NK-92 treated with Interleukin-12 subunit alpha and Interleukin-12 subunit beta, amount 100 ng/mL, for 24 hours (cell line): ENCODE results near the gene ADARB2.

Source experiments
- DNase-seq: peaks from one replicate; lab custom pipeline; 2025; lab: John Stamatoyannopoulos, UW

The ADARB2 gene

DNA sequence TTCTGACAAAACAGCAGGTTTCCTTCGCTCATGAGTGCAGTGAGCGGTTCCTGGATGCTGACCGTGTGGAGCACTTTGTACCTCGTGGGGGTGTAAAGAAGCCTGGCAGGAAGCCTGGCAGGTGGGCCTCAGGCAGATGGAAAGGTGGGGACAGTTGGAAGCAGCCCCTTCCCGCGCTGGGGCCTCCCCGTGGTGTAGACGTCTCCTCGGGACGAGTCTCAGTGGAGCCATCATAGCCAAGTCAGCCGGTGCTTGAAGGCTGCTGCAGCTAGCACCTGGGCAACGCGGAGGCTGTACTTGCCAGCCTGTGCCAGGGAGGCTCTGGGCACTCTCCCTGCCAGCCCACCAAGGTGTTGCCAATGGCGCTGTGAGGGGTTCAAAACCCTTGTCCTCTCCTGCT lies 526.7 kb downstream of the ADARB2 start:
- no peak for DNase-seq

DNA sequence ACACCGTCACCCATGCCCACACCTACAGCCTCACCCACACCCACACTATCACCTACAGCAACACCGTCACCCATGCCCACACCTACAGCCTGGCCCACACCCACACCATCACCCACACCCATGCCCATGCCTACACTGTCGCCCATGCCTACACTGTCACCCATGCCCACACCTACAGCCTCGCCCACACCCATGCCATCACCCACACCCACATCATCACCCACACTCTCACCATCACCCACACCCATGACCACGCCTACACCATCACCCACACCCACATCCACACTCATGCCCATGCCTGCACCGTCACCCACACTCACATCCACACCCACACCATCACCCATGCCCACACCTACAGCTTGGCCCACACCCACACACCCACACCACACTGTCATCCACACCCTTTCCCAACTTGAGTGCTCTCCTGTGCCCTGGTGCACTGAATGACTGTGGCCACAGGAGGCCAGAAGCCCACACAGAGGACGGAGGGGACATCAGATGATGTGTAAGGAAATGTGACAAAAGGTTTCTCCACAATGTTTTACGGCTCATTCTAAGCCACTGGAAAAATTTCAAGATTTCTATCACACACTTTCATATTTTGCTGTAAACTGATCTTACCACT lies 527.9 kb downstream of the ADARB2 start:
- no peak for DNase-seq

DNA sequence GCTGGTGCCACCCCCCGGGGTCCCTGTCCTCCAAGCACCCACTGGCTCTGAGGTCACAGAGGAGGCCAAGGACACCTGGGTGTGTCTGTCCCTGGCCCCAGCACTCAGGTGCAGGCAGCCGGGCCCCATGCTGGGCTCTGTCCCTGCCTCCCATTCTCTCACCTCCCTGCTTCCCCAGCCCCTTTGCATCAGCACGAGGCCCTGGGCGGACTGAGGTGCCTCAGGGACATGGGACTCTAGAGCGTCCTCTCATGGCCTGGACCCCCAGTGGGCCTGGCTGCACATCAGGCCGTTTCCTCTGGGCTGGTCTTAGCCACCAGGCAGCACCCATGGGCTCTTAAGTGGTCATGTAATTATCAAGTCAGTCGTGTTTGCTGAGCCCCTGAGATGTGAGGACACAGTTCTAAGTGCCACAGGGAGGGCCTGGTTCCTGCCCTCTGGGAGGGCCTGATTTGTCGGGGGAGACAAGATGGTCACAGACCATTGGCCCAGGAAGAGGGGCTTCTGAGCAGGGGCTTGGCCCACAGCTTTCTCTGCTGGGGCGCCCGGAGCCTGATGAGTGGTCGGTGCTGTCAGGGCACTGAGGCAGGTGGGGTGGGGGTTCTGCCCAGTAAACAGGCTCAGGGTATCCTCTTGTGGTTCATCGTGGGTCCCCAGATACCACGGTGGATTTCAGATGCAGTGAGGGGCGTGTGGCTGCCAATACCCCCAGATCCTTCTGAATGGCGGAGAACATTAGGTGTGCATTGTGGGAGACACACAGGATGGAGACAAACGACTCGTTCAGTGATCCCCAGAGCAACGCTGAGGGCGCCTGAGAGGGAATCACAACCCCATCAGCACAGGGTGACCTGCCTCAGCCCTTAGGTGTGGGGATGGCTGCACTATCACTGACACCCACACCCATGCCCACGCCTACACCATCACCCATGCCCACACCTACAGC lies 528.7 kb downstream of the ADARB2 start:
- no peak for DNase-seq

DNA sequence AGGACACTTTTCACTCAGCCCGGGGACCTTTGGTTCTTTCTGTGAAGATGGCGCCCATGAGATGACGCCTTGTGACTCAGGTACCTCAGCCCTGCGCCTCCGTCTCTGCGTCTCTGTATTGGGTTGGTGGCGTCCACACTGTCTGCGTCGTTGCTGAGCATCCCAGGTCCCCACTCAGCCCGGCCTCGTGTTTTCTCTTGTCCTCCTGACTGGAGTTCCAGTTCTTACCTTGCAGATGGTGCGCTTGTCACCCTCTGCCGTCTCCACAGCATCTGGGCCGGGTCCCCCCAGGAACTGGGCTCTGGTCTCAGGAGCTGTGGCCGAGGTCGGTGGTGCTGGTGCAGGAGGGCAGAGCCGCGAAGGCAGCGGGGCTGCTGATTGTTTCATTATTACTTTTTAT lies 530.7 kb downstream of the ADARB2 start:
- no peak for DNase-seq

DNA sequence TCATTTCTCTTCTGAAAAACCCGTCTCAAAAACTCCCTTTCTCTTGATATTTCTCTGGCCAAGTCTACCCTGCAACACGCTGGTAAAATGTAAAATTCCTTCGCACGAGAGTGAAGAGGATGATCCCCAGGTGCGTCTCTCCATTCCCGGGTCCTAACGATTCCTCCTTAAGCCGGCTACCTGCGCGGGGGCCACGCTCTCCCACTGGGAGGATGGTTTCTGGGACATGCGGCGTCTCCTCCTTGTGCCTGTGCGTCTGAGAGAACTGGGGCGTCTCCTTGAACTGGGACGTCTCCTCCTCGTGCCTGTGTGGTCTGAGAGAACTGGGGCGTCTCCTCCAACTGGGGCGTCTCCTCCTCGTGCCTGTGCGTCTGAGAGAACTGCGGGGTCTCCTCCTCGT lies 531.2 kb downstream of the ADARB2 start:
- DNase-seq = no peak

DNA sequence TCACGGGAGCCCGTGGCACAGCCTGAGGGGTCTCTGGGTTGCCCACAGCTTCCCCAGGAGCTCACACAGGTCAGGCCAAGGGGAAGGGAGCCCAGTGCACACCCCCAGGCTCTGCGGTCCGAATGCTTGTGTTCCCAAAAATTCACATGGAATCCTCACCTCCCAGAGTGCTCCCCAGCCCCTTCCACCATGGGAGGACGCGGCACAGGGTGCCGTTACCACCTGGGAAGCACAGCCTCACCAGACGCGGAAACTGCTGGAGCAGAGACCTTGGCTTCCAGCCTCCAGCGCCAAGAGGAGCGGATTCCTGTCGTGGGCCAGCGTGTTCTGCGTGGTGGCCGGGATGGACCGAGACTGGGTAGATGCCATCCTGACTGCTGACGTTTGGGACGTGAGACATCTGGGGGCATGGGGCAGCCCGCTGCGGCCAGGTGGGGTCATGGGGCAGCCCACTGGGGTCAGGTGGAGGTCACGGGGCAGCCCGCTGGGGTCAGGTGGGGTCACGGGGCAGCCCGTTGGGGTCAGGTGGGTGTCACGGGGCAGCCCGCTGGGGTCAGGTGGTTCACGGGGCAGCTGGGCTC lies 531.8 kb downstream of the ADARB2 start:
- no peak for DNase-seq

DNA sequence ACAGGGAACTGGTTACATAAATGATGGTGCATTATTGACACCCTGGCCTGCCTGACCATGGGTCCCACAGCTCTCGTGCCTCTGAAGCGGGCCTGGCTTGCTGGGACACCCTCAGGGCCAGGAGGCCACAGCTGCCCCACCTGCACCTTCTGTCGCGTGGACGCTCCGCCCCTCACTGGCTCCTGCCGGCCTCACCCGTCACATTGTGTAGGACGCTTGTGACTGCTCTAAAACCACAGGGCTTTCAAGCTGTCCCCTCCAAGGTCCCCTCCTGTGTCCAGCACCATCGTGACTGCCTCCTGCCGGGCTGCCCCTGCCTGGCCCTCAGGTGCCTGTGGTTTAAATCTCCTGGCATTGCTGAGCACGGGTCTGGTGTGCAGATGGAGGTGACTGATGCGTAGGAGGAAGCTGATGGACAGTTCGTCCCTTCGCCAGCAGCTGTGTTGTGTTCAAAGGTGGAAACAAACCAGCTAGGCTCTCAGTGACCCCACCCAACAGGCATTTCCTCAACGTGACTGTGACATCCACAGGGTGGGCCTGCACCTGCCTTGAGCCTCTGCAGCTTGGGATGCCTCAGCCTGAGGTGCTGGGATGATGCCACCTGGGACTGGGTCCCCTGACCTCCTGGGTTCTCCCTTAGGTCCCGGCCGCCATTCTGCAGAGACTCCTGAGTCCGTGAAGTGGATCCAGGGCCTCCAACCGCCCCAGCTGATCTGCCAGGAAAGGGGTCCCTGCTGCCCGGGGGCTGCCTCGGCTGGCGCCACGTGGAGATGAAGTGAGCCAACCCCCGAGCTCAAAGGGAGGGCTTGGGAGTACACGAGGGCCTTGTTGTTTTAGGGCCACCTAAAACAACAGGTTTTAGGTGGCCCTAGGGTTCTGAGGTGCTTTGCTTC lies 532.6 kb downstream of the ADARB2 start:
- no peak for DNase-seq

DNA sequence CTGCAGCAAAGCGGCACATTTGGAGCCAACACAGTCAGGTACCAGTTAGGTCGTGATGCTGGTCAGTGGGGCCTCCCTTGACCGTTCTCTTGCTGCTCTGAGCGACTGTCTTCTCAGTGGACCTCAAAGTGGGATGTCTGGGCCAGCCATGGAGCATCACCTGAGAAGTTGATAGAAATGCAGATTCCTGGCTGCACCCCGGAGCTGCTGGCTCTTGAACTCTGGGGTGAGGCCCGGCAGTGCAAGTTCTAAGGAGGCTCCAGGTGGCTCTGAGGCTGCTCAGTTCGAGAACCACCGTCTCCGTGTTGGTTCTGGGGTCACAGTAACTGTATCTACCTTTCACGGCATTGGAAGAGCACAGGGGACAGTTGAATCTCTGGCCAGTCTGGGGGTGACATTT lies 533.6 kb downstream of the ADARB2 start:
- DNase-seq = no peak

DNA sequence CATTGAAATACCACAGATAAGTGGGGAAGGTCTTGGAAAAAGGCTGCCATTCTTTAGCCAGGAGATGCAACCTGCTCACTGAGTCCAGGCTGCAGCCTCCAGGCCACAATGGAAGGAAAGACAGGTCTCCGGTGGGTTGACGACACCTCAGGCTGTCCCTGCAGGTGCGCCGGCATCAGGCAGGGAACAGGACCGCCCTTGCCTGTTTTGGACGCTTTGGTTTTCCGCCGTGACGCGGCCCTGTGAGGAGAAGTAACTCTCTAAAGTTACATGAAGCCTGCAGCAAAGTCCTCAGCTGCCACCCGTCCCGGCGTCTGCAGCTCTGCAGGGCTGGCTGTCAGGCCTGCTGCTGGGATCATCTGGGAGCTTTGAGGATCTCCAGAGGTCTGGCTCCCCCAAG lies 534.1 kb downstream of the ADARB2 start:
- no peak for DNase-seq

DNA sequence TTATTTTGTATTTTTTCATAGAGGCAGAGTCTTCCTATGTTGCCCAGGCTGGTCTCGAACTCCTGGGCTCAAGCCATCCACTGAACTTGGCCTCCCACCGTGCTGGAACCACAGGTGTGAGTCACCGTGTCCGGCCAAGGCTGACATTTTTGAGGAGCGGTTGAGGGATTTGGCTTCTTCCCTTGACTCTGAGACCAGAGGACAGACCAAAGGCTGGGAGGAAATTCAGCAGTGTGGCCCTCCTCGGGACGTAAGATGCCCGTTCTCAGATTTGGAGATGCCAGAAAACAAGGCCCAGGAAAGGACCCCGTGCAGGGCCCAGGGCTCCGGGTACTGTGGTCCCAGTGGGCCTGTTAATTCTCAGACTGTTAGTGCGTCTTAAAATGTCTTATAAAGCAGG lies 535.0 kb downstream of the ADARB2 start:
- no peak for DNase-seq

DNA sequence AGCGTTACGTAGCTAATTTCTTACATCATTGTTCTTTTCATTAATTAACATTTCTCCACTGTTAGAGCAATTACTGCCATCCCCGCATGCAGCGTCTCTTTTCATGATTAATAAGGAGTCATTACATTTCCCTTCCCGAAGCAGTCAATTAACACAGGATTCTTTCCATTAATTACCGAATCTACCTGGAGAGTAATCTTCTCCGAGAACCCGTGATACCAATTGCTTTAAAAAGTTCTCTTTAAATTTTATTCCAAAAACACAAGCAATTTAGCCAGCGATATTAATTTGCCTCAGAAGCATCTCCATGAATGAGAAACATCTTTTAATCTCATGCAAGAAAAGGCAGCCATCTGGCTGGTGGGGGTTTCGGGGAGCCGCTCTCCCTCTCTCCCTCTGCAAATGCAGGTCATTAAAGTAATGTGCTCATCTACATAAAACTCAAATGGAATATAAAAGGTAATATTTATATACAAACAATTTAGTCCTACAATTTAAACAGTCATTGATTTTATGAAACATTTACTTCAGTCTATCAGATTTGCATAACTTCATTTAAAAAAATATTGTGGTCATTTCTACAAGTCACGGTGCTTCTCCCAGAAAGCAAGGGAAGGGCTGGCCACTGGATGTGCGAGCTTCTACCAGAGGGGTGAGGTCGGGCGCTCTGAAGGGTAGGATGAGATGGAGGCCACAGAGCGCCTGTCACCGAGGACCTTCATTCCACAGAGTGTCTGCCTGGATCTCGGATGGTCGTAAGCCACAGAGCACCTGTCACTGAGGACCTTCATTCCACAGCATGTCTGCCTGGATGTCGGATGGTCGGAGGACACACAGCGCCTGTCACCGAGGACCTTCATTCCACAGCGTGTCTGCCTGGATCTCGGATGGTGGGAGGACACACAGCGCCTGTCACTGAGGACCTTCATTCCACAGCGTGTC lies 536.2 kb downstream of the ADARB2 start:
- no peak for DNase-seq

DNA sequence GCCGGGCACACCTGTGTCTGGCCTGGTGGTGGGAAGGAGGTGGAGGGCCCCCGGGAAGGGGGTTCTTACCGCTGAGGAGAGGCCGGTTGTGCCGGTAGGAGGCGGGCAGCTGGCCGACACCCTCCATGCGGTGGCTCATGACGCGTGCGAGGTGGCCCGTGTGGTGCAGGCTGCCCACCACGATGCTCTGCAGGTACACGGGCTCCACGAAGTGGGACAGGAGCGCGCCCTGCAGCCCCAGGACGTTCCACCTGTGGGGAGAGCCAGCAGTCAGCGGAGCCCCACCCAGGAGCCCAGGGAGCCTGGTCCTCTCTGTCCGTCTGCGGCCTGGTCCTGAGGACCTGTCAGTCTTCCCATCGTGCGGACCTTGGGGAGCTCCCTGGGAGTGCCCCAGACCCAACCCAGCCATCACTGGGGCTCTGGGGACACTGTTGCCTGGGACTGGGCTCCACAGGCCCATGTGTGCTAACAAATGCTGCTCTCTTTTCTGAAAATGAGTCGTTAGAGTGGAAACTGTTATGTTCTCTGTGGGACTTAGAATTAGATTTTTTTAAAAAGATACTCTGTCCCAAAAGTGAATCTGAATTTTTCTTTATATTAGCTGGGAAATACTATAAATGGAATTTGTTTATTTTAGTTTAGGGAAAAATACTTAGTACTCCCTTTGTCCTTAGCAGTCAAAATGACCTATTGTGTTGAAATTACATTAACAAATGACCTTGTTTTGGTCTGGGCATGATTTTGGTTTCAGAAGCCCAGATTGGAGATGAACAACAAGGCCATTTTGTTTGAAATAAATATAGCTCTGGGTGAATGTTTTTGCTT lies 537.2 kb downstream of the ADARB2 start:
- no peak for DNase-seq

DNA sequence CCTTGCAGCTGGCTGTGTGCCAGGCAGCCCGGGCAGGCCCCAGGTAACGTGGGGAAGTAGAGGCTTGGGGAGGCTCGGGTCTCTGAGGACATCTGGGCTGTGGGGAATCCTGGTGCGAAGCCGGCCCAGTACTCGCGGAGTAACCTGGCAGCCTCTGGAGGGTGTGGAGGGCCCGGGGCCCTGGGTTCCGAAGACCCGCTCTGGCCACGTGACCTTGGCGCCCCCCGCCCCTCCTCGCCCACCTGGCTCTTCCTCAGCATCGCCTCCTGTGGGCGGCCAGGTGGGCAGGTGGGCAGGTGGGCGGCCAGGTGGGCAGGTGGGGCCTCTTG lies 538.0 kb downstream of the ADARB2 start:
- no peak for DNase-seq

DNA sequence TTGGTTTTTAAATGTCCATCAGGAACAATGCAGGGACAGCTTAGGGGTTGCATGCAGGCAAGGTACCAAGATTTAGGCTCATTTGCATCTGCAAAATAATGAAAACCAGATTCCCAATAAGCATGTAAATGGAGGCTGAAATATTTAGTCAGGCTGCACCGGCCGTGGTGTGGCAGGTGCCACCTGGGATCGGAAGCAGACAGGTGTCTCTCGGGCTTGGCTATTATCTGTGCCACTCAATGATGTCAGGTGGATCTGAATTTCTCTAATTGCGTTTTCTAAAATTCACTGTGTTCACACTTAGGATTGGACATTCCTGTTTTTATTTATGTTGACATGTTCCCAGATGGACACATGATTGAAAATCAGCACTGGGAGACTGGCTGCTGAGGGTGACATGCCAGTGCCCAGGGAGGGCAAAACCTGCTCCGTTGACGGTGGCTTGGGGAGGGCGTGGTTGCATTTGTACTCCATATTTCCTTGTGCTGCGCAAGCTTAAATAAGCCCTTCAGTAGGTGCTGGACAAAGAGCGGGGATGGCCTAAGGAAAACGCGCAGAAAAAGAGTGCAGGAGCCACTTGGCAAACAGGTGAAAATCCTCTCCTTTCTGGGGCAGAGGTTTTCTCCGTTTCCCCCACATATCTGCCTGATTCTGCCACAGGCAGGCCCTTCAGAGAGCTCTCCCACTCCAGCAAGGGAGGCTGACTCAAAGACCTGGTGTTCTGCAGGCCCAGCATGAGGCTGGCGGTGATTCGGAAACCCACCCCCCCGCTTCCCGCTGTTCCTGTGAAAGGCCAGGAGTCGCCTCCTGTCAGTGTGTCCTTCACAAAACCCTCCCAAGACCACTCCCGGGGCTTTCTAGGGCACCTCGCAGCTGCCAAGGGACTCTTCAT lies 538.6 kb downstream of the ADARB2 start:
- no peak for DNase-seq

DNA sequence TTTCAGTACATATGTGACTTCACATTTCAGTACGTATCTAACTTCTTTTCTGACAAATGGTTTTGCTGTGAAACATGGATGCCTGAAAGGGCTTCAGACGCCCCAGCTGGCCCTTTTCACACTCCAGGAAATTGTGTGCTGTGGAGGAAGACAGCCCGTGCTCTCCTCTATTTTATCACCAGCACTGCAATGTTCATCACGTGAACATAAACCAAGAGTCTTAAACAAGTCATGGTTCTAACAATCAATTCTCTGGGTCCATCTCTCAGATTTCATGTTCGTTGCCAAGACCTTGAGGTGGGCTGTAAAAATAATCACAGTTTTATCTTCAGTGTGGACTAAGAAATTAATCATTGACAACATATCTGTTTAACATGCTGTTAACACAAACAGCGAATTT lies 539.9 kb downstream of the ADARB2 start:
- no peak for DNase-seq

DNA sequence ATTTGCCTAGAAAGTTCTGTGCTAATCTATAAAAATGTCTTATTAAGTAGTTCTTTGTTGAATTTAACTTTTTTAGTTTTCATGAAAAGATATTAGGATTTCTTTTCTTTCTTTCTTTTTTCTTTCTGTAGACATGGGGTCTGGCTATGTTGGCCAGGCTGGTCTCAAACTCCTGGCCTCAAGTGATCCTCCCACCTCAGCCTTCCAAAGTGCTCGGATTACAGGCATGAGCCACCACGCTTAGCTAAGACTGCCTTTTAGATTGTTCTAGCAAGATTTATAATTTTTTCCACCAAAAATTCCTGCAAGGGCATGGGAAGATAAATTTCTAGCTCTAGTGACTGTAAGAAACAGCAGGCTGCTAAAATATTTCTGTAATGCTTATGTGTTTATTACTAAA lies 540.7 kb downstream of the ADARB2 start:
- DNase-seq = no peak

DNA sequence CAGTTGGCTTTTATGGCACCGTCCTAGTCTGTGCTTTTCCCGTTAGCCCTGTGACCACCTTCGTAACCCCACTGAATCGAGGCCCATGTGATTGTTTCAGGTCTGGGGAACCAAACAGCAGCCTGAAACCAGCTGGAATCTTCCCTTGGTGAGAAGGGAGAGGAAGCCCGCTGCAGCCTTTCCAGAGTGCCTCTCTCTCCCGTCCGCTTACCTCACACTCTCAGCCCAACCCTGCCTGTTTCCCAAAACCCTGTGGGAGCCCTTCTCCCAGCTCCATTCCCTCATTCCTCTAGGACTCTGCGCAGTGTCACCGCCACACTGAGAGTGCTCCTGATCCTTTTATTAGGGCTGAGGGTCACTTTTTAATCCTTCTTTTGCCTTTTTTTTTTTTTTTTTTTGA lies 541.5 kb downstream of the ADARB2 start:
- no peak for DNase-seq

DNA sequence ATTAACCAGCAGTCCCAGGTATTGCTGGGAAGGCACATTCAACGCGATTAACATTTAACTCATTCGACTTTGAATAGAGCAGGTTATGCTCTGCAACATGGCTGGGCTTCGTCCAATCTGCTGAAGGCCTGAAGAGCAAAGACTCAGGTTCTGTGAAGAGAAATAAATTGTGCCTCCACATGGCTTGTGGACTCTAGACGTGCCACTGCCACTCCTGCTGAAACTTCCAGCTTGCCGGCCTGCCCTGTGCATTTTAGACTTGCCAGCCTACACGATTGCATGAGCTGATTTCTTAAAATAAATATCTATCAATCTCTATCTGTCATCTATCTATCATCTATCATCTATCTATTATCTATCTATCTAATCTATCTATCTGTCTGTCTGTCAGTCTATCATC lies 543.2 kb downstream of the ADARB2 start:
- no peak for DNase-seq

DNA sequence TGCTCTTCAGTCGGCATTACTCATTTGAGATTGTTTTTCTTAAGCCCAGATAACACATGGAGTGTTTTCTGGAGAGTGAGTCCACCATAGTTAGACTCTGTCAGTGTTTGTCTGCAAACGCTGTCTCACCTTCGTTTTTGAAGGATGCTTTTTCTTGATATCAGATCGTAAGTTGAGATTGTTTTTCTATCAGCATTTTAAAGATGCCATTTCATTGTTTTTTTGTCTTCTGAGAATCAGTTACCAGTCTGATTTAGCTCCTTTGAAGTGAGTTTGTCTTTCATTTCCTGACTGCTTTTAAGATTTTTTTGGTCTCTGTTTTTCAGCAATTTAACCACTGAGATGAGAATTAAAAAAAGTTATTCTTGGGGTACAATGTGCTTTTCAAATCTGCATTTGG lies 543.8 kb downstream of the ADARB2 start:
- no peak for DNase-seq
